Sigmoid colon (tissue), 4 donors: Measurements from ENCODE around the gene ERBB2.

Source experiments
- EP300 ChIP-seq, 4 donors: sonication (generic); formaldehyde crosslinking; IDR thresholded peaks; one replicate each; pipeline ENCODE4 v1.6.1; 2017; ENCODE audit warnings: antibody characterized with exemption in 4 of 4
- TF ChIP-seq, protein P1 (sequence below), 4 experiments: fragments of 450-650 bp in 3 of 4; fragments of 200-600 bp in 1 of 4; IDR thresholded peaks; one replicate each; pipeline ENCODE4 v1.5.1; 2016 to 2019; ENCODE audit warnings: antibody characterized with exemption in 4 of 4, mild to moderate bottlenecking in 3 of 4, moderate library complexity in 2 of 4

DNA sequence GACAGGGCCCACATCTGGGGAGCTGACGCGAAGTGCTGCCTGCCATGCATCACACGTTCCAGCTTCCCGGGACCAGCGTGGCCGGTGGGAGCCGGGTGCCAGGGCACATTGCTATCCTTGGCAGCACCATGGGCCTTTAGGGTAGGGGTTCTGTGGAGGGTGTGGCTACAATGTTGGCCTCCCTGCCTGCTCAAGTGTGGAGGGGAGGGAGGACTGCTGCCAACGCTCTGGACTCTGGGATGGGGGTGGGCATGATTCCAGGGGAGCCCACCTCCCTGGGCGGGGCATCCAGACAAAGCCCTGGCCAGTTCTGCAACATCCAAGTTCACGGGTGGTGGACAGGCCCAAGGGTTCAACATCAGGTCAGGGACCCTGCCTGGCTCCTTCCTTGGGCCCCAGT lies 51.8 kb downstream of the ERBB2 start:
- TF ChIP-seq EP300 (IDR thresholded peaks at IDR 0.05) = no peak
- TF ChIP-seq, protein P1, sequence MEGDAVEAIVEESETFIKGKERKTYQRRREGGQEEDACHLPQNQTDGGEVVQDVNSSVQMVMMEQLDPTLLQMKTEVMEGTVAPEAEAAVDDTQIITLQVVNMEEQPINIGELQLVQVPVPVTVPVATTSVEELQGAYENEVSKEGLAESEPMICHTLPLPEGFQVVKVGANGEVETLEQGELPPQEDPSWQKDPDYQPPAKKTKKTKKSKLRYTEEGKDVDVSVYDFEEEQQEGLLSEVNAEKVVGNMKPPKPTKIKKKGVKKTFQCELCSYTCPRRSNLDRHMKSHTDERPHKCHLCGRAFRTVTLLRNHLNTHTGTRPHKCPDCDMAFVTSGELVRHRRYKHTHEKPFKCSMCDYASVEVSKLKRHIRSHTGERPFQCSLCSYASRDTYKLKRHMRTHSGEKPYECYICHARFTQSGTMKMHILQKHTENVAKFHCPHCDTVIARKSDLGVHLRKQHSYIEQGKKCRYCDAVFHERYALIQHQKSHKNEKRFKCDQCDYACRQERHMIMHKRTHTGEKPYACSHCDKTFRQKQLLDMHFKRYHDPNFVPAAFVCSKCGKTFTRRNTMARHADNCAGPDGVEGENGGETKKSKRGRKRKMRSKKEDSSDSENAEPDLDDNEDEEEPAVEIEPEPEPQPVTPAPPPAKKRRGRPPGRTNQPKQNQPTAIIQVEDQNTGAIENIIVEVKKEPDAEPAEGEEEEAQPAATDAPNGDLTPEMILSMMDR (IDR thresholded peaks at IDR 0.05) = no peak
